GM12873 (cell line): ENCODE measurements around the gene FOSB.

Experiments
- TF ChIP-seq, protein P1 (sequence below): IDR thresholded peaks from 2 replicates; pipeline ENCODE4 v1.5.1; 2012; ENCODE audit warnings: low read depth, mild to moderate bottlenecking, moderate library complexity, low read length, control low read depth; ENCODE audit not compliant: insufficient read depth; ENCODE audit errors: missing control alignments

The FOSB gene

GRCh38 chr19:45499196-45500180 lies 31.7 kb downstream of the FOSB start:
- TF ChIP-seq, protein P1, sequence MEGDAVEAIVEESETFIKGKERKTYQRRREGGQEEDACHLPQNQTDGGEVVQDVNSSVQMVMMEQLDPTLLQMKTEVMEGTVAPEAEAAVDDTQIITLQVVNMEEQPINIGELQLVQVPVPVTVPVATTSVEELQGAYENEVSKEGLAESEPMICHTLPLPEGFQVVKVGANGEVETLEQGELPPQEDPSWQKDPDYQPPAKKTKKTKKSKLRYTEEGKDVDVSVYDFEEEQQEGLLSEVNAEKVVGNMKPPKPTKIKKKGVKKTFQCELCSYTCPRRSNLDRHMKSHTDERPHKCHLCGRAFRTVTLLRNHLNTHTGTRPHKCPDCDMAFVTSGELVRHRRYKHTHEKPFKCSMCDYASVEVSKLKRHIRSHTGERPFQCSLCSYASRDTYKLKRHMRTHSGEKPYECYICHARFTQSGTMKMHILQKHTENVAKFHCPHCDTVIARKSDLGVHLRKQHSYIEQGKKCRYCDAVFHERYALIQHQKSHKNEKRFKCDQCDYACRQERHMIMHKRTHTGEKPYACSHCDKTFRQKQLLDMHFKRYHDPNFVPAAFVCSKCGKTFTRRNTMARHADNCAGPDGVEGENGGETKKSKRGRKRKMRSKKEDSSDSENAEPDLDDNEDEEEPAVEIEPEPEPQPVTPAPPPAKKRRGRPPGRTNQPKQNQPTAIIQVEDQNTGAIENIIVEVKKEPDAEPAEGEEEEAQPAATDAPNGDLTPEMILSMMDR = no peak

DNA sequence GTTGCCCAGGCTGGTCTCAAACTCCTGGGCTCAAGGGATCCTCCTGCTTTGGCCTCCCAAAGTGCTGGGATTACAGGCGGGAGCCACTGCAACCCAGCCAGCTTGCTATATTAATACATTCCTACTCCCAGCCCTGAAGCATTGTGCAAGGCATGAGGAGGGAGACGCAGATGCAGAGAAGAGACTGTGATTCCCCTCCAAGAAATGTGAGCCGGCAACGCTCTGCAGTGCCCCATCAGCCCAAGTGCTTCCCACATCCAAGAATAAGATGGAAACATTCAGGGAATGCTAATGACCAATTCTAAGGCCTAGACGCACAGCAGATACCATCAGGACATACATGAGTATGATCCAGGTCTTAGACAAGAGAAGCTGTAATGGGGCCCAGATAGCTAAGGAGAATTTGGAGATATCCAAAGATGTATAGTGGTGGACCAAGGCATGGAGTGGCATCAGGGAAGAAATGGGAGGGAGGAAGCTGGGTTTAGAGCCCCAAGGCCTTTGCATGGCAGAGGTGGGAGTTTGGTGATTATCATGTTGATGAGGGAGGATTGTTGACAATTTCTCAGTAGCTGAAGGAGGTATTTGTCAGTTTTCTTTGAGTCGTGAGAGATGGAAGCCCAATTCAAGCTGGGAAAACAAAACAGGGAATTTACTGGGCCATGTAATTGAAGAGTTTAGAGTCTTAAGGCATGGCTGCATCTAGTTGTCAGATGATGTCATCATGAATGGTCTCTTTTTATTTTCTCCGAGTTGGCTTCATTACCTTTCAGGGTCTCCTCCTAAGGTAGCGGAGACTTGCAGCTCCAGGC lies 33.3 kb downstream of the FOSB start:
- TF ChIP-seq, protein P1 = no peak

GRCh38 chr19:45501730-45502014 lies 33.9 kb downstream of the FOSB start:
- TF ChIP-seq, protein P1 = no peak

DNA sequence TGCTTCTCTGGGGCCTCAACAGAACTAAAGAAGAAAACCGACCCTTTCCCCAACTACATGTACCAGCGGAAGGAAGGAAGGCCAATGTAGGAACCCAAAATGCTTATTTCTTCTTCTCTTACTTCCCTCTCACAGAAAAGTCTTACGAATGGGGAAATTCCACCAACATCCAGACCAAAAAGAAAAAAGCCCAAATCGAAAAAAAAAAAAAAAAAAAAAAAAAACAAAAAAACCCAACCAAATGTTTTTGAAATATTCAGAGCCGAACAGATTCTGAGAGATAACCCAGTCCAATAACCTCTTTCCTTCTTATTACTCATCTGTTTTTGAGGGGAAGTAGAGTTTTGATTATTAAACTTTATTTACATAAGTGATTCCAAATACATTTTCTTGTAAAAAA lies 34.3 kb downstream of the FOSB start:
- TF ChIP-seq, protein P1 = no peak

DNA sequence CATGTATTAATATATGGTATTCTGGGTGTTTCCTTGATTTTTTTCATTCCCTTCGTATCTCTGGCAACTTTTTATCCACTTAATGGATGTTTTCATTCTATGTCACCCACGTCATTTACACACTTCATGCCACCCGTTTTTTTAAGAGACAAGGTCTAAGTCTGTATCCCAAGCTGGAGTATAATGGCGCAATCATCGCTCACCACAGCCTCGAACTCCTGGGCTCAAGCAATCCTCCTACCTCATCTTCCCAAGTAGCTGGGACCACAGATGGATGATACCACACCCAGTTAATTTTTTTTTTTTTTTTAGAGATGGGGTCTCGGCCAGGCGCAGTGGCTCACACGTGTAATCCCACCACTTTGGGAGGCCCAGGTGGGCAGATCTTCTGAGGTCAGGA lies 36.1 kb downstream of the FOSB start:
- TF ChIP-seq, protein P1 = no peak

DNA sequence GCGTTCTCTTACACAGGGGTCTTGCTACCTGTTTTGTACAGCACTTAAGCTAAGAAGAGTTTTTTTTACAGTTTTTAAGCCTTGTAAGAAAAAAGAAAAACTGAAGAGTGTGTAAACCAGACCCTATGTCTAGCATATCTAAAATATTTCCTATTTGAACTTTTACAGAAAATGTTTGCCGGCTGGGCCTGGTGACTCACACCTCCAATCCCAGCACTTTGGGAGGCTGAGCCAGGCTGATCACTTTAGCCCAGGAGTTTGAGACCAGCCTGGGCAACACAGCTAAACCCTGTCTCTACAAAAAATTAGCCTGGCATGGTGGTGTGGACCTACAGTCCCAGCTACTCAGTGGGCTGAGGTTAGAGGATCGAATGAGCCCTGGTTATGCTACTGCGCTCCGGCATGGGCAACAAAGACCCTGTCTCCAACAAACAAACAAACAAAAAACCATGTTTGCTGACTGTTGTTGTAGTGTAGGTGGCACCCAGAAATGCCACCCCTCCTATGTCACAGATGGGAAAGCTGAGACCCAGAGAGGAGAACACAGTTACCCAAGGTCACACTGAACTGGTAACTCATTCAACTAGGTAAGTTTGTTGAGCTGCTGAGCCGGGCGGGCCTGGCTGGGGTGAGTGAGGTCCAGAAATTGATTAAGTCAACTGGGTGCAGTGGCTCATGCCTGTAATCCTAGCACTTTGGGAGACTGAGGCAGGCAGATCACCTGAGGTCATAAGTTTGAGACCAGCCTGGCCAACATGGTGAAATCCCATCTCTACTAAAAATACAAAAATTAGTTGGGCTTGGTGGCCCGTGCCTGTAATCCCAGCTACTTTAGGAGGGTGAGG lies 37.6 kb downstream of the FOSB start:
- TF ChIP-seq, protein P1 = no peak

GRCh38 chr19:45505996-45506245 lies 38.1 kb downstream of the FOSB start:
- TF ChIP-seq, protein P1 = no peak
